Measurements from ENCODE around the gene COL19A1.

COL19A1 gene

DNA sequence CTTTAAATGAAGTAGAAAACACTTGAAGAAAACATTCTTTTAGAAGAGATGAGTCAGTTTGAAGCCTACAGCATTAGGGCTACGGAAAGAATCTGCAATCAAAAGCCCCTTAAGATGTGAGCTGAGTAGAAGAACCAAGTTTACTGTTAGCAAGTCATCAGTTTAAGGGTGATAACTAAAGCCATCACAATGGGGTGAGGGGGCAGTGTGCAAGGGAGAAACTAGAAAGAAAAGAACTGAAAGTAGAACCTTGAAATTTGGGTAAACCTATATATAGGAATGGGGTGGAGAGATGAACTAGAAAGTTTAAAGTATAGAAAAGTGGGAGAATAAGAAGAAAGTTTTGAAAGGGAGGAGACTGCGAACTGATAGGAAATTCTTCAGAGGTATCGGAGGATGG lies 212.9 kb downstream of the COL19A1 start:
- H3K36me3 ChIP-seq (ENCODE audit: insufficient read depth, low read length), result no peaks in the 10 kb centered on the region
- H3K27me3 ChIP-seq (ENCODE audit: insufficient read depth, low read length), result no peaks in the 10 kb centered on the region
- no peak overlapping the region for H3K4me3 ChIP-seq (ENCODE audit: low read length)
- H3K9me3 ChIP-seq (ENCODE audit: low read length), result no peaks in the 10 kb centered on the region
- H3K4me1 ChIP-seq (ENCODE audit: insufficient read depth, low read length), result peaks cover 14% of the 10 kb centered on the region
- no peak overlapping the region for H2AFZ ChIP-seq (ENCODE audit: low read depth, low read length)

DNA sequence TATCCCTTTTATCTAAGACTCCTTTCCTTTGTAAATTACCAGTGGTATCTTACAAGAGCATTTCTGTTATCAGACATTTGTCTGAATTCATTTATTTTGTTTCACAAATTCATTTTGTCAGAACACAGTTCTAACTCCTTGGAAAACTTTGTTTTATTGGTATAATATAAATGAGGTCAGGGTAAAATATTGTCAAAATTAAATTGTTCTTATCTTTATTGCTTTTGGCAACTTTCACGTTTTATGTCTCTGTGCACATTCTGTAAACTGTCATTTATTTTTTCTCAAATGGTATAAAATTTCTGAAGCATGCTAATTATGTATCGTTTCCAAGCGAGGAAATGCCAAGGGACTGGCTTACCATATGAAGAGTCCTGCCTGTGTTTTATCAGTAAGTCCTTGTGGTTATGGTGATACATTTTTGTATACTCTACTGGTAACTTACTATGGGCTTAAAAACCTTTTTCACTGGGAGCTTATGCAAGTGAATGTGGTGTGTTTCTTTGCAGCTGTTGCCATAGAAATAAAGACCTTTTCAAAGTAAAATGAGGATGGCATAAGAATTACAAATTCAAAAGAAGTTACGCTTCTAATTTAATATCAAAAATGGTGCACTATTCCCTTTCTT lies 214.2 kb downstream of the COL19A1 start:
- no peaks in the 10 kb centered on the region for H3K9me3 ChIP-seq (ENCODE audit: low read length)
- peak overlapping the region; percentile 36 for H2AFZ ChIP-seq (ENCODE audit: low read depth, low read length)
- peaks cover 14% of the 10 kb centered on the region for H3K4me1 ChIP-seq (ENCODE audit: insufficient read depth, low read length)
- H3K27me3 ChIP-seq (ENCODE audit: insufficient read depth, low read length), result no peaks in the 10 kb centered on the region
- no peaks in the 10 kb centered on the region for H3K36me3 ChIP-seq (ENCODE audit: insufficient read depth, low read length)
- no peak overlapping the region for H3K4me3 ChIP-seq (ENCODE audit: low read length)

DNA sequence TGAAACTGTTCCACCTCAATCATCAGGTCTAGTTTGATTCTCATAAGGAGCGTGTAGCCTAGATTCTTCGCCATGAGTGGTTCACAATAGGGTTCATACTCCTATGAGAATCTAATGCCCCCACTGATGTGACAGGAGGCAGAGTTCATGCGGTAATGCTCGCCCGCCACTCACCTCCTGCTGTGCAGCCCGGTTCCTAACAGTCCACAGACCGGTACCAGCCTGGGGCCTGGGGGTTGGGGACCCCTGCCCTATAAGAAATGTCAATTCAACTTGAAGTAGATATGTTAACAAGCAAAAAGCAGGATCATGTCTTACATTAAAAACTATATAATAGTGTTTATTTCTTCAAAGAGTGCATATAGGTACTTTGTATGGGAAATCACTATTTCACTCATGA lies 216.5 kb downstream of the COL19A1 start:
- peaks cover 14% of the 10 kb centered on the region for H3K4me1 ChIP-seq (ENCODE audit: insufficient read depth, low read length)
- H3K4me3 ChIP-seq (ENCODE audit: low read length), result no peak overlapping the region
- no peak overlapping the region for H2AFZ ChIP-seq (ENCODE audit: low read depth, low read length)
- no peaks in the 10 kb centered on the region for H3K27me3 ChIP-seq (ENCODE audit: insufficient read depth, low read length)
- no peaks in the 10 kb centered on the region for H3K36me3 ChIP-seq (ENCODE audit: insufficient read depth, low read length)
- H3K9me3 ChIP-seq (ENCODE audit: low read length), result no peaks in the 10 kb centered on the region

DNA sequence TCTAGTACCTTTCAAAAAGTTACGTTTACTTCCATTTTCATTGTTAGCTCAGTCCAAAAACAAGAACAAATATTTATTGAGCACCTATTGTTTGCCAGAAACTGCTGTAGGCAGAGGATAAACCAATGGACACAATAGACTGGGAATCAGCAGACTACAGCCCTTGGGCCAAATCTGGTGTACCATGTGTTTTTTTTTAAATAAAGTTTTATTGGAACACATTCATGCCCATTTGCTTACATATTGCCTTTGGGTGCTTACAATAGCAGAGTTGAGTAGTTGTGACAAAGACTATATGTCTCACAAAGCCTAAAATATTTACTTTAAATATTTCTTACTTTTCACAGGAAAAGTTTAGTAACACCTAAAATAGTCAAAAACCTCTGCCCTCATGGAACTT lies 220.4 kb downstream of the COL19A1 start:
- H3K4me1 ChIP-seq (ENCODE audit: insufficient read depth, low read length), result no peaks in the 10 kb centered on the region
- no peak overlapping the region for H2AFZ ChIP-seq (ENCODE audit: low read depth, low read length)
- no peaks in the 10 kb centered on the region for H3K9me3 ChIP-seq (ENCODE audit: low read length)
- no peak overlapping the region for H3K4me3 ChIP-seq (ENCODE audit: low read length)
- no peaks in the 10 kb centered on the region for H3K27me3 ChIP-seq (ENCODE audit: insufficient read depth, low read length)
- no peaks in the 10 kb centered on the region for H3K36me3 ChIP-seq (ENCODE audit: insufficient read depth, low read length)

GRCh38 chr6:70094156-70094555 lies 227.8 kb downstream of the COL19A1 start:
- no peak overlapping the region for H2AFZ ChIP-seq (ENCODE audit: low read depth, low read length)

GRCh38 chr6:70099732-70100131 lies 233.4 kb downstream of the COL19A1 start:
- no peak overlapping the region for H2AFZ ChIP-seq (ENCODE audit: low read depth, low read length)
- H3K9me3 ChIP-seq (ENCODE audit: low read length), result no peaks in the 10 kb centered on the region
- H3K27me3 ChIP-seq (ENCODE audit: insufficient read depth, low read length), result no peaks in the 10 kb centered on the region
- H3K4me3 ChIP-seq (ENCODE audit: low read length), result no peak overlapping the region
- no peaks in the 10 kb centered on the region for H3K36me3 ChIP-seq (ENCODE audit: insufficient read depth, low read length)
- H3K4me1 ChIP-seq (ENCODE audit: insufficient read depth, low read length), result no peaks in the 10 kb centered on the region

More at GRCh38 chr6:70094156-70094555, 227.8 kb downstream of the COL19A1 start:
- Histone ChIP-seq H3K36me3 (ENCODE audit: insufficient read depth, low read length) (no peaks in the 10 kb centered on the region), H3K9me3 (ENCODE audit: low read length) (no peaks in the 10 kb centered on the region), H3K4me3 (ENCODE audit: low read length) (no peak overlapping the region), H3K4me1 (ENCODE audit: insufficient read depth, low read length) (no peaks in the 10 kb centered on the region), H3K27me3 (ENCODE audit: insufficient read depth, low read length) (no peaks in the 10 kb centered on the region)

DNA sequence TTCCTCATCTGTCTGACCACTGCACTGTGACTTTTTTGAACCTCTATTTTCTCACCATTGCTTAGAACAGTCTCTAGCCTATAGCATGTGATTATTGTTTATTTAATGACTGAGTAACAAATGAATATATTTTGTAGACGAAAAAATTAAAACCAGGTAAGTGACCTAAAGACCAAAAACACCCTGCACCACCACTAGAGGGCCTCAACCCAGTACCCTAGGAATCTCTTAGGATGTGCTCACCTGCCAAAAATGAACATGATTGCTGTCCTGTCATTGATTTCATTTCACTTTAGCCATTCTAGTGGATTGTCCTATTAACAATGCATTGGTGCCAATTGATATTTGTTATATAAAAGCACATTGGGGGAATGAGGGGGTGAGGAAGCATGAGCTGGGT lies 237.4 kb downstream of the COL19A1 start:
- Histone ChIP-seq H3K9me3 (ENCODE audit: low read length) (no peaks in the 10 kb centered on the region), H3K27me3 (ENCODE audit: insufficient read depth, low read length) (no peaks in the 10 kb centered on the region), H3K4me1 (ENCODE audit: insufficient read depth, low read length) (peaks cover 6% of the 10 kb centered on the region), H3K4me3 (ENCODE audit: low read length) (no peak overlapping the region), H2AFZ (ENCODE audit: low read depth, low read length) (no peak overlapping the region), H3K36me3 (ENCODE audit: insufficient read depth, low read length) (no peaks in the 10 kb centered on the region)

DNA sequence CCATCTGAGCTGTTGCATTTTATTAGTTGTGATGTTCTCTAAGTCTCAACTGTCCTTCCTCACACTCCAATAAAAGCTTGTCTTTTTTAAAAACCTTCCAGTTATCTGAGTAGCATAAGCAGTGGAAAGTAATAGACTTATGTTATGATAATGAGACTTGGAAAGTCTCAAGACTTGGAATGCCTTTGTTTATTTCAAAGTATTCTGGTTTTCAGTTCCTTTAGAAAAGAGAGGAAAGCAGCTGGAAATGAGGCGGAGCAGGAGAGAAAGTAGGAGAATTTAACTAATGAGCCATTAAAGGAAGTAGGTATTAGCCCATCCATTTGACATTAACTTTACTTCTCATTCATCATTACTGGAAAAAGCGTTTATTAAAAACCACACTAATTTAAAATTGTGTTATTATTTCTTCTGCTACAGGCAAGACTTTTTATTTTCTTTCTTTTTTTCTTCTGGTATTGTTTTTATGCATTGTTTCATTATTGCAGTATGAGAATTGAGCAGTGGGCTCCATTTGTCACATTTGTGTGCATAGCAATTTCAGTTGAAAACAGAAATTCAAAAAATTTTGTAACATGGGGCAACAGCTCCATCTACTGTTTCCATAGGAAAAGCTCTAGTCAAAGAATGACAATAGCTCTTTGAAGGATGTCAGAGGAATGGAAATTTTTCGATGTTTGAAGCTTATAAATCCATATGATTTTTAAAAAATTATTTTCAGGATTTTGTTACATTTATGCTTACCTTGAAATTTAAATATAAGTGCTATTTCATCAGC lies 241.7 kb downstream of the COL19A1 start:
- no peak overlapping the region for H3K4me3 ChIP-seq (ENCODE audit: low read length)
- no peaks in the 10 kb centered on the region for H3K9me3 ChIP-seq (ENCODE audit: low read length)
- H3K27me3 ChIP-seq (ENCODE audit: insufficient read depth, low read length), result no peaks in the 10 kb centered on the region
- peaks cover 6% of the 10 kb centered on the region for H3K4me1 ChIP-seq (ENCODE audit: insufficient read depth, low read length)
- H3K36me3 ChIP-seq (ENCODE audit: insufficient read depth, low read length), result no peaks in the 10 kb centered on the region
- H2AFZ ChIP-seq (ENCODE audit: low read depth, low read length), result peak overlapping the region; percentile 48

GRCh38 chr6:70110126-70111022 lies 244.0 kb downstream of the COL19A1 start:
- H3K36me3 ChIP-seq (ENCODE audit: insufficient read depth, low read length), result no peaks in the 10 kb centered on the region
- no peaks in the 10 kb centered on the region for H3K9me3 ChIP-seq (ENCODE audit: low read length)
- no peak overlapping the region for H3K4me3 ChIP-seq (ENCODE audit: low read length)
- no peak overlapping the region for H2AFZ ChIP-seq (ENCODE audit: low read depth, low read length)
- peaks cover 6% of the 10 kb centered on the region for H3K4me1 ChIP-seq (ENCODE audit: insufficient read depth, low read length)
- no peaks in the 10 kb centered on the region for H3K27me3 ChIP-seq (ENCODE audit: insufficient read depth, low read length)

DNA sequence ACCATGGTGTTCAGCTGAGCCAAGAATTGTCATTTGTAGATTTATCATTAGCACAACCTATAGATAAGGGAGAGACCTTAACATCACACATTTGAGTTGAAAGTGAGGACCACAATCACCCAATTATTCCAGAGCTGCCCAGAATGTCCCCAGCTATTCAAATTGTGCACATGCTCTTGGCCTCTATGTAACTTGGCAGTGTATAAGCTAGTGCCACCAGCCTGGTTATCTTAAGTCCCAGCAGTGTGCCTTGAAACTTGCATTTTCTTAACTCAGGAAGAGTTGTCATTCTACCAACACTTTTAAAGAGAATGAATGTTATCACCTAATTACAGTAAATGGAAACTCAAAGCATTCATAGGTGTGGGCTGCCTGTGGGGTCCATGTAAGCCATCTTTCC lies 245.4 kb downstream of the COL19A1 start:
- Histone ChIP-seq H3K4me3 (ENCODE audit: low read length) (no peak overlapping the region), H2AFZ (ENCODE audit: low read depth, low read length) (no peak overlapping the region), H3K9me3 (ENCODE audit: low read length) (no peaks in the 10 kb centered on the region), H3K36me3 (ENCODE audit: insufficient read depth, low read length) (no peaks in the 10 kb centered on the region), H3K27me3 (ENCODE audit: insufficient read depth, low read length) (no peaks in the 10 kb centered on the region), H3K4me1 (ENCODE audit: insufficient read depth, low read length) (peaks cover 6% of the 10 kb centered on the region)

- Histone ChIP-seq H3K36me3 (ENCODE audit: insufficient read depth, low read length) (no peaks in the 10 kb centered on the region), H3K9me3 (ENCODE audit: low read length) (no peaks in the 10 kb centered on the region), H3K4me1 (ENCODE audit: insufficient read depth, low read length) (peaks cover 3% of the 10 kb centered on the region), H3K27me3 (ENCODE audit: insufficient read depth, low read length) (no peaks in the 10 kb centered on the region), H2AFZ (ENCODE audit: low read depth, low read length) (no peak overlapping the region), H3K4me3 (ENCODE audit: low read length) (no peak overlapping the region)
These were observed 246.4 kb downstream of the COL19A1 start for GRCh38 chr6:70112716-70113115.

GRCh38 chr6:70113171-70113570 lies 246.8 kb downstream of the COL19A1 start:
- H3K4me1 ChIP-seq (ENCODE audit: insufficient read depth, low read length), result no peaks in the 10 kb centered on the region
- H2AFZ ChIP-seq (ENCODE audit: low read depth, low read length), result no peak overlapping the region
- H3K9me3 ChIP-seq (ENCODE audit: low read length), result no peaks in the 10 kb centered on the region
- no peaks in the 10 kb centered on the region for H3K36me3 ChIP-seq (ENCODE audit: insufficient read depth, low read length)
- no peaks in the 10 kb centered on the region for H3K27me3 ChIP-seq (ENCODE audit: insufficient read depth, low read length)
- H3K4me3 ChIP-seq (ENCODE audit: low read length), result no peak overlapping the region

DNA sequence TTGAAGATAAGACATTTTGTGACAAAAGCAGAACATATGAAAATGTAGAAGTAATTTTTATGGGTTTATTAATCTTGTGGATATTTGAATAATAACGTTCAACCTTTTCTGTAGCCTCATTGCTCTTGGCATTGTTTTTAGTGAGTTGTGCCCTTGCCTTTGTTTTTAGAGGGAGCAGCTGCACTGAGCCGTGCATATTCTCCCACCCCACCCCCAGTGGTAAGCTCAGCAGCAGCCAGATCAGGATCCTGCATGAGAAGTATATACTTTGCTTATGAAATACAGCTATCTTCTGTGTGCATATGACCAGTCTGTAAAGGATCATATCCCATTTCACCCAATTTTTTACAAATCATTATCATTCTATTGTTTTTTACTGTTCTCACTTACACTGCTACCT lies 252.3 kb downstream of the COL19A1 start:
- Histone ChIP-seq H3K36me3 (ENCODE audit: insufficient read depth, low read length) (no peaks in the 10 kb centered on the region), H3K4me1 (ENCODE audit: insufficient read depth, low read length) (no peaks in the 10 kb centered on the region), H2AFZ (ENCODE audit: low read depth, low read length) (no peak overlapping the region), H3K4me3 (ENCODE audit: low read length) (no peak overlapping the region), H3K27me3 (ENCODE audit: insufficient read depth, low read length) (no peaks in the 10 kb centered on the region), H3K9me3 (ENCODE audit: low read length) (no peaks in the 10 kb centered on the region)

All from neuron (in vitro differentiated cells).